K562 (cell line): Measurements from ENCODE around the gene EMC10. TPM values are rescaled to one million over a fixed set of nuclear protein-coding genes. Genes with fewer than 3 reads are reported as not detected.

ENCODE experiments used
- ATAC-seq: fragments of 200-7000 bp; cut with Tn5 transposase; 3 replicates; pipeline ENCODE4 v1.9.1; 2020; ENCODE audit warnings: moderate library complexity
- BruUV-seq: library from RNA; stranded (reverse); fragments of 400-500 nt; replicated peaks from 2 replicates; lab custom pipeline; 2021; lab: Mats Ljungman, UMichigan
- CTCF ChIA-PET: fragments of 300-600 bp; formaldehyde crosslinking; extraction: SDS; loops from one replicate; lab custom pipeline; 2021; ENCODE audit warnings: low intra/inter-chr PET ratio; lab: Yijun Ruan, JAX
- POLR2A ChIA-PET: fragments of 300-600, 350-650 bp; sonication (Branson Sonifier 250); formaldehyde crosslinking; extraction: SDS; loops from one replicate; lab custom pipeline; 2021; ENCODE audit warnings: antibody characterized with exemption, inconsistent platforms; lab: Yijun Ruan, JAX
- DNase-seq, 4 experiments: peaks; one replicate each; pipeline versions ENCODE4 v3.0.0 to v3.0.0-alpha.2; 2011 to 2018; ENCODE audit warnings: low spot score in 3 of 4, mixed read lengths in 3 of 4; ENCODE audit errors: extremely low read depth in 1 of 4
- FAIRE-seq: peaks from 2 replicates; lab custom pipeline; 2011; peaks lifted over from hg19 to GRCh38; lab: Jason Lieb, UNC
- H2AFZ ChIP-seq: 2 replicates; pipeline ENCODE4 v1.6.0; 2011; ENCODE audit warnings: low read depth, low read length, control low read depth, inconsistent platforms
- H3K27ac ChIP-seq: fragments of 200-600 bp; 3 replicates; pipeline ENCODE4 v1.8.0; 2011; ENCODE audit warnings: low read depth, mild to moderate bottlenecking, control low read depth, inconsistent platforms, low read length, moderate library complexity, mixed read lengths; ENCODE audit errors: extremely low read depth
- H3K27me3 ChIP-seq, 2 experiments: fragments of 300-600 bp in 1 of 2; 2 replicates in 1 of 2; 3 replicates in 1 of 2; pipeline versions ENCODE4 v1.6.0 to v1.8.0; 2011; ENCODE audit warnings: inconsistent platforms in 2 of 2, low read length in 2 of 2, mild to moderate bottlenecking in 1 of 2, mixed read lengths in 1 of 2, moderate library complexity in 1 of 2; ENCODE audit not compliant: control insufficient read depth in 2 of 2, insufficient read depth in 2 of 2
- H3K36me3 ChIP-seq: fragments of 300-600 bp; 3 replicates; pipeline ENCODE4 v1.8.0; 2011; ENCODE audit warnings: mild to moderate bottlenecking, low read length, inconsistent platforms; ENCODE audit not compliant: control insufficient read depth, insufficient read depth
- H3K4me1 ChIP-seq, 2 experiments: fragments of 200-600 bp in 1 of 2; replicated peaks in 1 of 2; 2 replicates in 1 of 2; 3 replicates in 1 of 2; pipeline versions ENCODE4 v1.5.1 to v1.8.0; 2011; ENCODE audit warnings: inconsistent platforms in 2 of 2, low read length in 2 of 2, mild to moderate bottlenecking in 1 of 2, mixed read lengths in 1 of 2, moderate library complexity in 1 of 2; ENCODE audit not compliant: control insufficient read depth in 2 of 2, insufficient read depth in 2 of 2
- H3K4me2 ChIP-seq: 2 replicates; pipeline ENCODE4 v1.6.1; 2011; ENCODE audit warnings: low read length, control low read depth, inconsistent platforms, mixed read lengths; ENCODE audit not compliant: insufficient read depth
- H3K4me3 ChIP-seq: fragments of 200-600 bp; sonication (generic), shearing (Covaris generic); 2 replicates; pipeline ENCODE4 v1.5.1; 2016; ENCODE audit warnings: control low read depth, inconsistent platforms
- H3K79me2 ChIP-seq: fragments of 200-600 bp; 3 replicates; pipeline ENCODE4 v1.8.0; 2011; ENCODE audit warnings: low read length, inconsistent platforms; ENCODE audit not compliant: control insufficient read depth, insufficient read depth
- H3K9ac ChIP-seq, 2 experiments: 2 replicates each; pipeline versions ENCODE4 v1.6.0 to v1.6.1; 2011; ENCODE audit warnings: low read depth in 2 of 2, low read length in 2 of 2, control low read depth in 1 of 2, inconsistent platforms in 1 of 2, mild to moderate bottlenecking in 1 of 2, mixed read lengths in 1 of 2; ENCODE audit not compliant: insufficient read depth in 1 of 2
- H3K9me1 ChIP-seq: one replicate; pipeline ENCODE4 v1.6.0; 2011; ENCODE audit warnings: inconsistent platforms, mild to moderate bottlenecking, low read length, moderate library complexity; ENCODE audit not compliant: control insufficient read depth, insufficient read depth
- H3K9me3 ChIP-seq: replicated peaks from 2 replicates; pipeline ENCODE4 v1.5.1; 2011; ENCODE audit warnings: low read depth, low read length, inconsistent platforms; ENCODE audit not compliant: control insufficient read depth, insufficient read depth
- H4K20me1 ChIP-seq: replicated peaks from 2 replicates; pipeline ENCODE4 v1.6.1; 2011; ENCODE audit warnings: low read length, inconsistent platforms, mixed read lengths; ENCODE audit not compliant: control insufficient read depth, insufficient read depth
- AFF1 ChIP-seq, 2 experiments: fragments of 450-650 bp; IDR thresholded peaks; 2 replicates each; pipeline ENCODE4 v1.6.1; 2018; ENCODE audit warnings: mild to moderate bottlenecking in 2 of 2, low read depth in 1 of 2; ENCODE audit not compliant: partially characterized antibody in 2 of 2
- ATF1 ChIP-seq, 2 experiments: fragments of 450-650 bp in 1 of 2; IDR thresholded peaks; 2 replicates each; pipeline ENCODE4 v1.6.1; 2016; ENCODE audit warnings: missing compliant biosample characterization in 1 of 2, missing genetic modification characterization in 1 of 2
- CBFA2T3 ChIP-seq: fragments of 450-650 bp; IDR thresholded peaks from 2 replicates; pipeline ENCODE4 v1.6.1; 2017
- CGGBP1 ChIP-seq: fragments of 250-450 bp; sonication (Bioruptor Pico); IDR thresholded peaks from 2 replicates; pipeline ENCODE4 v1.9.0; 2021; ENCODE audit warnings: mild to moderate bottlenecking
- FOXJ2 ChIP-seq: fragments of 200-800 bp; sonication (Bioruptor generic); IDR thresholded peaks from 2 replicates; pipeline ENCODE4 v1.6.1; 2016; ENCODE audit warnings: missing genetic modification characterization, missing compliant biosample characterization
- HBP1 ChIP-seq: fragments of 450-650 bp; formaldehyde crosslinking; IDR thresholded peaks from 2 replicates; pipeline ENCODE4 v1.4.0; 2022; ENCODE audit warnings: missing genetic modification characterization
- HDAC8 ChIP-seq: fragments of 450-650 bp; IDR thresholded peaks from 2 replicates; pipeline ENCODE4 v1.6.1; 2016; ENCODE audit warnings: mild to moderate bottlenecking, missing genetic modification characterization, moderate library complexity, missing compliant biosample characterization
- HMG20B ChIP-seq: fragments of 250-450 bp; sonication (Bioruptor Pico); IDR thresholded peaks from 2 replicates; pipeline ENCODE4 v1.5.0; 2021; ENCODE audit warnings: mild to moderate bottlenecking
- KAT7 ChIP-seq: sonication (generic); formaldehyde crosslinking; IDR thresholded peaks from 2 replicates; pipeline ENCODE4 v1.8.0; 2022; ENCODE audit warnings: missing genetic modification reagents, mild to moderate bottlenecking, borderline replicate concordance
- NFIC ChIP-seq: fragments of 450-650 bp; IDR thresholded peaks from 2 replicates; pipeline ENCODE4 v1.6.1; 2017; ENCODE audit warnings: mild to moderate bottlenecking, inconsistent platforms
- POLR2AphosphoS2 ChIP-seq: IDR thresholded peaks from 2 replicates; pipeline ENCODE4 v1.6.1; 2012; ENCODE audit warnings: low read length, improper control_type of control experiment
- PPARD ChIP-seq: fragments of 250-450 bp; sonication (Bioruptor Pico); IDR thresholded peaks from 2 replicates; pipeline ENCODE4 v1.8.0; 2022; ENCODE audit warnings: inconsistent platforms, mild to moderate bottlenecking, moderate library complexity
- SPI1 ChIP-seq: IDR thresholded peaks from 2 replicates; pipeline ENCODE4 v1.6.1; 2011; ENCODE audit warnings: low read depth, low read length, control low read depth, borderline replicate concordance
- USF2 ChIP-seq: sonication (generic); formaldehyde crosslinking; IDR thresholded peaks from 2 replicates; pipeline ENCODE4 v1.5.0; 2020; ENCODE audit warnings: missing genetic modification reagents
- ZNF232 ChIP-seq: sonication (generic); formaldehyde crosslinking; IDR thresholded peaks from 2 replicates; pipeline ENCODE4 v1.8.0; 2022; ENCODE audit warnings: mild to moderate bottlenecking, missing genetic modification reagents
- ZNF354B ChIP-seq: fragments of 250-450 bp; sonication (Bioruptor Pico); IDR thresholded peaks from 2 replicates; pipeline ENCODE4 v1.4.0; 2020
- ZNF764 ChIP-seq: fragments of 250-450 bp; sonication (Bioruptor Pico); IDR thresholded peaks from 2 replicates; pipeline ENCODE4 v1.4.0; 2020; ENCODE audit warnings: low read depth, mild to moderate bottlenecking, moderate library complexity
- WGBS: fragments of 100-300 bp; shearing (Covaris generic); methylation state at CpG from one replicate; pipeline ENCODE4 v1.1.6; 2016; ENCODE audit warnings: low coverage, mixed read lengths; ENCODE audit not compliant: insufficient coverage; ENCODE audit errors: missing lambda C conversion rate; 5-methylcytosine and 5-hydroxymethylcytosine counted together
- in situ Hi-C: fragments of 300-500 bp; cut with MboI; formaldehyde crosslinking; loops from 4 replicates; pipeline ENCODE4 v1.15.0; 2018; ENCODE audit warnings: inconsistent platforms, mixed read lengths
- intact Hi-C: fragments of 100-400 bp; cut with micrococcal nuclease; formaldehyde crosslinking; loops from 2 replicates; pipeline ENCODE4 v1.14.2; 2022
- polyA plus RNA-seq, 8 experiments: library from polyadenylated mRNA; depleted of rRNA in 4 of 8; stranded (reverse) in 5 of 8; unstranded in 3 of 8; fragments of >200 nt; fragmentation: Nextera tagmentation in 2 of 8; fragmentation: Illumina TruSeq in 1 of 8; extraction: Ambion mirVana in 2 of 8; extraction: Trizol in 1 of 8; gene quantifications; 2 replicates each; pipeline versions ENCODE4 v1.2.1 to v1.2.3, GENCODE V29; 2011 to 2014; ENCODE audit warnings: inconsistent platforms in 1 of 8, missing spikeins in 1 of 8
- total RNA-seq, 7 experiments: library from RNA; depleted of rRNA in 6 of 7; stranded (reverse); fragments of >200 nt in 6 of 7; fragmentation: Illumina TruSeq in 2 of 7; extraction: Trizol in 2 of 7; gene quantifications; 2 replicates each; pipeline versions ENCODE4 v1.2.1 to v1.2.3, GENCODE V29; 2011 to 2021; ENCODE audit warnings: low replicate concordance in 1 of 7

The EMC10 gene
- total and polyA plus RNA-seq, 9 of the 15 experiments (the other 6 are each of a cell fraction or from before 2014, with no cell fraction given): 1.4 to 46.0 (median 13.1) TPM

GRCh38 chr19:50534478-50534877 lies 58.2 kb downstream of the EMC10 start:
- 25% methylated on average over 3 of the region's 3 CpGs for WGBS
- FAIRE-seq (no peak), ATAC-seq (no peak), DNase-seq (no peak)
- BruUV-seq: no TSS peak
- Histone ChIP-seq H3K4me1 (peaks cover 0 to 9% of the 10 kb centered on the region in 2 experiments; a peak in 3 of 5 replicates), H3K4me3 (no peak overlapping the region), H3K79me2 (no peaks in the 10 kb centered on the region), H3K9ac (no peak overlapping the region), H3K9me3 (peaks cover 3% of the 10 kb centered on the region), H3K4me2 (no peak overlapping the region), H3K36me3 (no peaks in the 10 kb centered on the region), H2AFZ (no peak overlapping the region), H4K20me1 (peaks cover 2% of the 10 kb centered on the region; the same call in 1 of the 2 replicates), H3K9me1 (peaks cover 3% of the 10 kb centered on the region), H3K27ac (no peak overlapping the region), H3K27me3 (peaks cover 3 to 10% of the 10 kb centered on the region in 2 experiments; a peak in 3 of 5 replicates)
- intact Hi-C loops (loop anchor here (10.0 kb wide), 1 partner anchor 170 kb away; no protein-coding TSS in a partner anchor), in situ Hi-C loops (loop anchor here (5.0 to 10.0 kb wide), 2 partner anchors 248 to 380 kb away; partner anchors contain the start of gene KLK4)
- ChIA-PET CTCF (no interaction called here), POLR2A (interaction anchor here (0.7 to 0.9 kb wide), 2 partner anchors 73 to 270 kb away, joined by 3 read pairs; no protein-coding TSS in a partner anchor)
- TF ChIP-seq ZNF354B (no peak), HMG20B (CRISPR knock-in tag) (no peak), FOXJ2 (tag) (no peak), HDAC8 (tag) (no peak), PPARD (CRISPR knock-in tag) (no peak), HBP1 (CRISPR knock-in tag) (no peak), ATF1 (CRISPR knock-in tag; IDR thresholded peaks at IDR 0.05) (no peak), ATF1 (tag; IDR thresholded peaks at IDR 0.05) (no peak), SPI1 (no peak), NFIC (no peak), AFF1 (IDR thresholded peaks at IDR 0.05; ENCODE audit: low read depth in 1 of 2, partially characterized antibody in 2 of 2) (no peak), CBFA2T3 (no peak), USF2 (CRISPR knock-in tag) (no peak), ZNF232 (CRISPR knock-in tag) (no peak), KAT7 (CRISPR knock-in tag) (no peak), CGGBP1 (CRISPR knock-in tag) (no peak), POLR2AphosphoS2 (no peak), ZNF764 (CRISPR knock-in tag) (no peak)
